Measurements from ENCODE around the gene SAMD8.

Gene SAMD8

GRCh38 chr10:75146780-75147179 lies 35.3 kb downstream of the SAMD8 start:
- DNase-seq (ENCODE audit: low read depth): no peak
- no peak for TF ChIP-seq CTCF (IDR thresholded peaks at IDR 0.05; ENCODE audit: low read depth, low read length, missing control alignments)
- no peak overlapping the region for H3K4me3 ChIP-seq (ENCODE audit: low read depth, low read length)

- TF ChIP-seq CTCF (IDR thresholded peaks at IDR 0.05; ENCODE audit: low read depth, low read length, missing control alignments): no peak
- H3K4me3 ChIP-seq (ENCODE audit: low read depth, low read length): no peak overlapping the region
- DNase-seq (ENCODE audit: low read depth): no peak
These were observed 39.2 kb downstream of the SAMD8 start for GRCh38 chr10:75150656-75151055.

- DNase-seq (ENCODE audit: low read depth): no peak
- no peak overlapping the region for H3K4me3 ChIP-seq (ENCODE audit: low read depth, low read length)
- TF ChIP-seq CTCF (IDR thresholded peaks at IDR 0.05; ENCODE audit: low read depth, low read length, missing control alignments): no peak
These were observed 48.1 kb downstream of the SAMD8 start for GRCh38 chr10:75159519-75159918.

- no peak overlapping the region; the same call in 1 of the 2 replicates for H3K4me3 ChIP-seq (ENCODE audit: low read depth, low read length)
- peak; percentile 62 for DNase-seq (ENCODE audit: low read depth)
- no peak for TF ChIP-seq CTCF (IDR thresholded peaks at IDR 0.05; ENCODE audit: low read depth, low read length, missing control alignments)
These were observed 54.5 kb downstream of the SAMD8 start for GRCh38 chr10:75165684-75166622.

- peak overlapping the region; percentile 10; the same call in 1 of the 2 replicates for H3K4me3 ChIP-seq (ENCODE audit: low read depth, low read length)
- no peak for DNase-seq (ENCODE audit: low read depth)
- no peak for TF ChIP-seq CTCF (IDR thresholded peaks at IDR 0.05; ENCODE audit: low read depth, low read length, missing control alignments)
These were observed 55.1 kb downstream of the SAMD8 start for GRCh38 chr10:75166623-75166972.

- no peak for TF ChIP-seq CTCF (IDR thresholded peaks at IDR 0.05; ENCODE audit: low read depth, low read length, missing control alignments)
- H3K4me3 ChIP-seq (ENCODE audit: low read depth, low read length): no peak overlapping the region
- no peak for DNase-seq (ENCODE audit: low read depth)
These were observed 56.8 kb downstream of the SAMD8 start for GRCh38 chr10:75168275-75168674.

- H3K4me3 ChIP-seq (ENCODE audit: low read depth, low read length): no peak overlapping the region
- no peak for DNase-seq (ENCODE audit: low read depth)
- no peak for TF ChIP-seq CTCF (IDR thresholded peaks at IDR 0.05; ENCODE audit: low read depth, low read length, missing control alignments)
These were observed 58.8 kb downstream of the SAMD8 start for GRCh38 chr10:75170215-75170614.
